ENCODE measurements around the gene PRDM1. TPM values are rescaled to one million over a fixed set of nuclear protein-coding genes. Genes with fewer than 3 reads are reported as not detected.

The PRDM1 gene
- total RNA-seq, 2 donors from 2014 or later, result 1.8 to 1.9 TPM

DNA sequence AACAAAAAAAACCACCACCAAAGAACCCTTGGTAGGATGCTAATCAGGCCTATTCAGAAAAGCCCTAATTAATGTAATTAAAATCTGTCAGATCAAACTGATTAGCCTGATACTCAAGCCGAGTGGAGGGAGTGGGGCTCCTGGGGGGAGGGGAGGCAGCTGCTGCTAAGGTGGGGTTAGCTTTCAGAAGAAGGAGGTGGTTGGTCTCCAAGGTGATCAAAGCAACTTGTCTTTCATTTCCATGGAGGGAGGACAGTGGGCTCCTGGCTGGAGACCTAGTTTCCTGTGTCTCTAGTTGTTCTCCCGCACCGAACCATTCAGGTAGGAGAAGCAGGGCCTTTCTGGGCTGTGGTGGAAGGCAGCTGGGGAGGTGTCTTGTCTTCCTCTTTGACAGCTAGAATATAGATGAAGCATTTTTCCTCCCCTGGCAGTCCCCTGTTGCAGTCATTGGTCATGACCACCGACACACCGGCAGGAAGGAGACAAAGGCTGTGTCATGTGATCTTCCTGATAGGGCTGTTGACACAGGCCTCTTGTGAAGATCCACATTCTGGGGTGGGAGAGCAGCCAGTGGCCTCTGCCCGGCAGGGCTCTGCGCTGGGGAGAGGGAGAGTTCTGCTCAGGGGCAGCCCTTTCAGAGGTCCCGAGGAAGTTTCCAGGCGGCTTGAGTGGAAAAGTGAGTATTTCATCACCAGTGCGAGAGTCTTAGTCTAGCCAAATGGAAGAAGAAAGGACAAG lies 39.9 kb upstream of the PRDM1 start:
- no peak for DNase-seq (ENCODE audit: low spot score)
- H3K36me3 ChIP-seq, result no peaks in the 10 kb centered on the region

DNA sequence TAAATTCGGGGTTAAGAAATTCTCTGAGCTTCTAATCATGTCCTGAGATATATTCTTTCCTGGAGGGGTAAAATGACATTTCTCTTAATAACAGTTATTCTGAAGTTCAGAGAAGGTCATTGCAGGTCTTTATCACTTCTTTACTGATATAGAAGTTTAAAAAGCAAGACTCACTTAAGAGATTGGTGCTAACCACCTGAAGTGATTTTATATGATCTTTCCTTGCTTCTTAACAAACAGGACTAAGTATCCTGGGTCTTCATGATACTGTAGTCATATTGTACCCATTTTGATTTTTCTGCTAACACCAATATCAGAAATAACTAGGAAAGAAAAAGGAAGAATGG lies 39.3 kb upstream of the PRDM1 start:
- Histone ChIP-seq H3K4me3 (no peak overlapping the region), H3K27ac (no peak overlapping the region), H3K9me3 (no peaks in the 10 kb centered on the region), H3K27me3 (no peaks in the 10 kb centered on the region), H3K36me3 (no peaks in the 10 kb centered on the region), H3K4me1 (no peaks in the 10 kb centered on the region)
- DNase-seq (ENCODE audit: low spot score), result no peak
- TF ChIP-seq CTCF (IDR thresholded peaks at IDR 0.05), result no peak

More for the DNA sequence above, 39.9 kb upstream of the PRDM1 start:
- no peaks in the 10 kb centered on the region for H3K27me3 ChIP-seq
- H3K4me1 ChIP-seq, result no peaks in the 10 kb centered on the region
- no peak overlapping the region for H3K27ac ChIP-seq
- H3K4me3 ChIP-seq, result no peak overlapping the region
- H3K9me3 ChIP-seq, result no peaks in the 10 kb centered on the region
- TF ChIP-seq CTCF (IDR thresholded peaks at IDR 0.05), result no peak

- DNase-seq (ENCODE audit: low spot score), result no peak
- Histone ChIP-seq H3K27ac (no peak overlapping the region), H3K36me3 (no peaks in the 10 kb centered on the region), H3K4me3 (no peak overlapping the region), H3K4me1 (no peaks in the 10 kb centered on the region), H3K9me3 (no peaks in the 10 kb centered on the region), H3K27me3 (no peaks in the 10 kb centered on the region)
- no peak for TF ChIP-seq CTCF (IDR thresholded peaks at IDR 0.05)
Observed at GRCh38 chr6:106048336-106048735, 37.8 kb upstream of the PRDM1 start.

- H3K4me1 ChIP-seq, result no peaks in the 10 kb centered on the region
- DNase-seq (ENCODE audit: low spot score), result no peak
- no peak overlapping the region for H3K27ac ChIP-seq
Observed at GRCh38 chr6:106050538-106050937, 35.6 kb upstream of the PRDM1 start.

GRCh38 chr6:106051226-106051625 lies 34.9 kb upstream of the PRDM1 start:
- Histone ChIP-seq H3K4me3 (no peak overlapping the region), H3K27ac (no peak overlapping the region), H3K27me3 (no peaks in the 10 kb centered on the region), H3K9me3 (no peaks in the 10 kb centered on the region), H3K4me1 (no peaks in the 10 kb centered on the region), H3K36me3 (no peaks in the 10 kb centered on the region)
- no peak for DNase-seq (ENCODE audit: low spot score)
- no peak for TF ChIP-seq CTCF (IDR thresholded peaks at IDR 0.05)

More at GRCh38 chr6:106050538-106050937, 35.6 kb upstream of the PRDM1 start:
- H3K36me3 ChIP-seq, result no peaks in the 10 kb centered on the region
- H3K9me3 ChIP-seq, result no peaks in the 10 kb centered on the region
- no peak for TF ChIP-seq CTCF (IDR thresholded peaks at IDR 0.05)
- no peak overlapping the region for H3K4me3 ChIP-seq
- no peaks in the 10 kb centered on the region for H3K27me3 ChIP-seq

All from right atrium auricular region (tissue), 2 donors.